ENCODE results near the gene KCNH5. TPM values are rescaled to one million over a fixed set of nuclear protein-coding genes. Genes with fewer than 3 reads are reported as not detected.

The KCNH5 gene
- polyA plus RNA-seq, 4 donors = 0.01 to 0.03 TPM; not detected in 2

- no peak for DNase-seq
- WGBS, 3 donors = 88 to 93% (median 91%) methylated on average over 1 of the region's 1 CpG
Observed at GRCh38 chr14:62957562-62957961, 87.7 kb downstream of the KCNH5 start.

DNA sequence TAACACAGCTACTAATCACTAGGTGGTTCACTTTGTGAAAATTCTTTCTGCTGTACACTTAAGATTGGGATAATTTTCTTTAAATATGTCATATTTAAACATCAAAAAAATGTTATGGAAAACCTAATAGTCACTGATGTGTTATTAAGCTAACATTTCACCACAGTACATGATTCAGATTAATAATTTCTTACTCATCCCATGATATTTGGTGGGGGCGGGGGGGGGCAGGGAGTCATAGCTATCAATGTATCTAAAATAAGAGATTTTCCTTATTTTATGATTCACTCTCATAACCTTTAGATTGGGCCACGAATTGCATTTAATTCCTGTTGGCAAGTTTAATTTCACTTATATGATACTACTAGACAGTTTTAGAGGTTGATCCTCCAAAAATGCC, 88.8 kb downstream of the KCNH5 start:
- no peak for FAIRE-seq
- no peak for DNase-seq
- Histone ChIP-seq H3K9me3 (ENCODE audit: control insufficient read depth in 2 of 2, insufficient read depth in 1 of 2, low read depth in 1 of 2, low read length in 1 of 2) (no peaks in the 10 kb centered on the region), H3K4me1 (ENCODE audit: control insufficient read depth in 3 of 3, insufficient read depth in 2 of 3, low read depth in 1 of 3, low read length in 2 of 3) (no peaks in the 10 kb centered on the region), H3K27ac (ENCODE audit: low read depth in 1 of 3, low read length in 2 of 3) (no peak overlapping the region), H3K4me3 (ENCODE audit: low read depth in 1 of 3, low read length in 3 of 3) (no peak overlapping the region), H3K36me3 (ENCODE audit: control insufficient read depth in 3 of 3, insufficient read depth in 2 of 3, low read depth in 1 of 3, low read length in 3 of 3) (no peaks in the 10 kb centered on the region), H3K27me3 (ENCODE audit: control insufficient read depth in 3 of 3, insufficient read depth in 3 of 3, low read length in 3 of 3) (no peaks in the 10 kb centered on the region)
- WGBS, 3 donors = 73 to 80% (median 80%) methylated on average over 2 of the region's 2 CpGs

More at GRCh38 chr14:62957562-62957961, 87.7 kb downstream of the KCNH5 start:
- Histone ChIP-seq H3K4me1 (ENCODE audit: control insufficient read depth in 3 of 3, insufficient read depth in 2 of 3, low read depth in 1 of 3, low read length in 2 of 3) (no peaks in the 10 kb centered on the region), H3K4me3 (ENCODE audit: low read depth in 1 of 3, low read length in 3 of 3) (no peak overlapping the region), H3K27ac (ENCODE audit: low read depth in 1 of 3, low read length in 2 of 3) (no peak overlapping the region), H3K36me3 (ENCODE audit: control insufficient read depth in 3 of 3, insufficient read depth in 2 of 3, low read depth in 1 of 3, low read length in 3 of 3) (no peaks in the 10 kb centered on the region), H3K9me3 (ENCODE audit: control insufficient read depth in 2 of 2, insufficient read depth in 1 of 2, low read depth in 1 of 2, low read length in 1 of 2) (no peaks in the 10 kb centered on the region), H3K27me3 (ENCODE audit: control insufficient read depth in 3 of 3, insufficient read depth in 3 of 3, low read length in 3 of 3) (no peaks in the 10 kb centered on the region)
- FAIRE-seq = no peak

GRCh38 chr14:62954165-62954564, 91.1 kb downstream of the KCNH5 start:
- 81 to 93% (median 90%) methylated on average over 2 of the region's 2 CpGs for WGBS, 3 donors
- no peak overlapping the region for H3K4me3 ChIP-seq (ENCODE audit: low read depth in 1 of 3, low read length in 3 of 3)
- no peak for FAIRE-seq

GRCh38 chr14:62952226-62952625, 93.0 kb downstream of the KCNH5 start:
- WGBS, 3 donors = 70 to 94% (median 90%) methylated on average over 2 of the region's 2 CpGs
- no peak for DNase-seq
- no peaks in the 10 kb centered on the region for H3K4me1 ChIP-seq (ENCODE audit: control insufficient read depth in 3 of 3, insufficient read depth in 2 of 3, low read depth in 1 of 3, low read length in 2 of 3)
- no peak overlapping the region for H3K27ac ChIP-seq (ENCODE audit: low read depth in 1 of 3, low read length in 2 of 3)
- no peak for FAIRE-seq
- H3K27me3 ChIP-seq (ENCODE audit: control insufficient read depth in 3 of 3, insufficient read depth in 3 of 3, low read length in 3 of 3) = no peaks in the 10 kb centered on the region
- H3K9me3 ChIP-seq (ENCODE audit: control insufficient read depth in 2 of 2, insufficient read depth in 1 of 2, low read depth in 1 of 2, low read length in 1 of 2) = no peaks in the 10 kb centered on the region
- H3K4me3 ChIP-seq (ENCODE audit: low read depth in 1 of 3, low read length in 3 of 3) = no peak overlapping the region
- H3K36me3 ChIP-seq (ENCODE audit: control insufficient read depth in 3 of 3, insufficient read depth in 2 of 3, low read depth in 1 of 3, low read length in 3 of 3) = no peaks in the 10 kb centered on the region

More at GRCh38 chr14:62954165-62954564, 91.1 kb downstream of the KCNH5 start:
- H3K27ac ChIP-seq (ENCODE audit: low read depth in 1 of 3, low read length in 2 of 3) = no peak overlapping the region
- no peaks in the 10 kb centered on the region for H3K4me1 ChIP-seq (ENCODE audit: control insufficient read depth in 3 of 3, insufficient read depth in 2 of 3, low read depth in 1 of 3, low read length in 2 of 3)
- no peaks in the 10 kb centered on the region for H3K27me3 ChIP-seq (ENCODE audit: control insufficient read depth in 3 of 3, insufficient read depth in 3 of 3, low read length in 3 of 3)
- no peaks in the 10 kb centered on the region for H3K9me3 ChIP-seq (ENCODE audit: control insufficient read depth in 2 of 2, insufficient read depth in 1 of 2, low read depth in 1 of 2, low read length in 1 of 2)
- DNase-seq = no peak
- H3K36me3 ChIP-seq (ENCODE audit: control insufficient read depth in 3 of 3, insufficient read depth in 2 of 3, low read depth in 1 of 3, low read length in 3 of 3) = no peaks in the 10 kb centered on the region

DNA sequence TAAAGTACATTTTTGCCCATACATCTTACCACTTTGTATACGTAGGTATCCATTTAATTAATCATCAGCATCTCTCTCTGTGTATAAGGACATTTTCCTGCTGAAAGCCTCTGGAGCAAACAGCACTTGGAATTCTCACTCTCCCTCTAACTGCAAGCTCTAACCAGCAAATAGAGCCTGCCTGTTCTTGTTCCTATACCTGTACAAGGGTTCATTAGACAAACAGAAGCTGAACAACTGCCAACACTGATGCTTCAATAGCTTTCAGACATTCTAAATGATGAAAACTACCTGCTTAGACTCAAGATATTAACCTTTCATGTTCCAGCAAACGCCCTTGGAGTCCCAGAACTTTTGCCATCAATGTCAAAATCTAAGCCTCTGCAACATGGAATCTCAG, 98.0 kb downstream of the KCNH5 start:
- 54 to 67% (median 64%) methylated on average over 2 of the region's 2 CpGs for WGBS, 3 donors
- H3K27me3 ChIP-seq (ENCODE audit: control insufficient read depth in 3 of 3, insufficient read depth in 3 of 3, low read length in 3 of 3) = peaks cover 0 to 2% (median 0%) of the 10 kb centered on the region in 3 donors
- H3K9me3 ChIP-seq (ENCODE audit: control insufficient read depth in 2 of 2, insufficient read depth in 1 of 2, low read depth in 1 of 2, low read length in 1 of 2) = no peaks in the 10 kb centered on the region
- H3K27ac ChIP-seq (ENCODE audit: low read depth in 1 of 3, low read length in 2 of 3) = no peak overlapping the region
- H3K36me3 ChIP-seq (ENCODE audit: control insufficient read depth in 3 of 3, insufficient read depth in 2 of 3, low read depth in 1 of 3, low read length in 3 of 3) = no peaks in the 10 kb centered on the region
- H3K4me1 ChIP-seq (ENCODE audit: control insufficient read depth in 3 of 3, insufficient read depth in 2 of 3, low read depth in 1 of 3, low read length in 2 of 3) = no peaks in the 10 kb centered on the region
- DNase-seq (no peak), FAIRE-seq (no peak)
- H3K4me3 ChIP-seq (ENCODE audit: low read depth in 1 of 3, low read length in 3 of 3) = no peak overlapping the region

GRCh38 chr14:62946221-62946620, 99.0 kb downstream of the KCNH5 start:
- H3K27me3 ChIP-seq (ENCODE audit: control insufficient read depth in 3 of 3, insufficient read depth in 3 of 3, low read length in 3 of 3) = peaks cover 0 to 2% (median 0%) of the 10 kb centered on the region in 3 donors
- no peaks in the 10 kb centered on the region for H3K36me3 ChIP-seq (ENCODE audit: control insufficient read depth in 3 of 3, insufficient read depth in 2 of 3, low read depth in 1 of 3, low read length in 3 of 3)
- H3K4me3 ChIP-seq (ENCODE audit: low read depth in 1 of 3, low read length in 3 of 3) = no peak overlapping the region
- DNase-seq (no peak), FAIRE-seq (no peak)
- 70 to 93% (median 85%) methylated on average over 1 of the region's 1 CpG for WGBS, 3 donors
- no peaks in the 10 kb centered on the region for H3K9me3 ChIP-seq (ENCODE audit: control insufficient read depth in 2 of 2, insufficient read depth in 1 of 2, low read depth in 1 of 2, low read length in 1 of 2)
- H3K4me1 ChIP-seq (ENCODE audit: control insufficient read depth in 3 of 3, insufficient read depth in 2 of 3, low read depth in 1 of 3, low read length in 2 of 3) = no peaks in the 10 kb centered on the region
- H3K27ac ChIP-seq (ENCODE audit: low read depth in 1 of 3, low read length in 2 of 3) = no peak overlapping the region

DNA sequence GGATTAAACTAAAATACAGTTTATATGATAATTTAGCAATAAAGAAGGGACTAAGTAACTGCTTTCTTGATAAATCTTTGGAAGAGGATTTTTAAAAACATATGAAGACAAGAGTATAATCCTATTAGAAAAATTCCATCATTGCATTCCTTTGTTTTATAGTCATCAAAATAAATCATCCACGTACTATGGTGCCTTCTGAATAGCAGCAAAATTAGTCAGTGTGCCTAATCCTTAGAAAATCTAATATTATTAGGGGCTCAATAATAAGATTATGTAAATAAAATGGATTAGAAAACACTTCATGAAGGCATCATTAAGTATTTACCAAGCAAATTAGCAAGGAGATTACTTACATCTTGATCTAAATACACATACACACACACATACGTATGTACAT, 102.1 kb downstream of the KCNH5 start:
- DNase-seq = no peak
- Histone ChIP-seq H3K27me3 (ENCODE audit: control insufficient read depth in 3 of 3, insufficient read depth in 3 of 3, low read length in 3 of 3) (peaks cover 0 to 2% (median 0%) of the 10 kb centered on the region in 3 donors), H3K4me3 (ENCODE audit: low read depth in 1 of 3, low read length in 3 of 3) (no peak overlapping the region), H3K9me3 (ENCODE audit: control insufficient read depth in 2 of 2, insufficient read depth in 1 of 2, low read depth in 1 of 2, low read length in 1 of 2) (no peaks in the 10 kb centered on the region), H3K36me3 (ENCODE audit: control insufficient read depth in 3 of 3, insufficient read depth in 2 of 3, low read depth in 1 of 3, low read length in 3 of 3) (no peaks in the 10 kb centered on the region), H3K27ac (ENCODE audit: low read depth in 1 of 3, low read length in 2 of 3) (no peak overlapping the region), H3K4me1 (ENCODE audit: control insufficient read depth in 3 of 3, insufficient read depth in 2 of 3, low read depth in 1 of 3, low read length in 2 of 3) (no peaks in the 10 kb centered on the region)
- no peak for FAIRE-seq
- 66 to 69% (median 68%) methylated on average over 2 of the region's 2 CpGs for WGBS, 3 donors

GRCh38 chr14:62939970-62940369, 105.3 kb downstream of the KCNH5 start:
- H3K27me3 ChIP-seq (ENCODE audit: control insufficient read depth in 3 of 3, insufficient read depth in 3 of 3, low read length in 3 of 3) = peaks cover 0 to 2% (median 0%) of the 10 kb centered on the region in 3 donors
- H3K36me3 ChIP-seq (ENCODE audit: control insufficient read depth in 3 of 3, insufficient read depth in 2 of 3, low read depth in 1 of 3, low read length in 3 of 3) = no peaks in the 10 kb centered on the region
- no peak overlapping the region for H3K27ac ChIP-seq (ENCODE audit: low read depth in 1 of 3, low read length in 2 of 3)
- no peaks in the 10 kb centered on the region for H3K9me3 ChIP-seq (ENCODE audit: control insufficient read depth in 2 of 2, insufficient read depth in 1 of 2, low read depth in 1 of 2, low read length in 1 of 2)
- no peak for DNase-seq
- H3K4me1 ChIP-seq (ENCODE audit: control insufficient read depth in 3 of 3, insufficient read depth in 2 of 3, low read depth in 1 of 3, low read length in 2 of 3) = no peaks in the 10 kb centered on the region
- FAIRE-seq = no peak
- H3K4me3 ChIP-seq (ENCODE audit: low read depth in 1 of 3, low read length in 3 of 3) = no peak overlapping the region
- 5 to 26% (median 25%) methylated on average over 2 of the region's 2 CpGs for WGBS, 3 donors

- Histone ChIP-seq H3K4me1 (ENCODE audit: control insufficient read depth in 3 of 3, insufficient read depth in 2 of 3, low read depth in 1 of 3, low read length in 2 of 3) (no peaks in the 10 kb centered on the region), H3K36me3 (ENCODE audit: control insufficient read depth in 3 of 3, insufficient read depth in 2 of 3, low read depth in 1 of 3, low read length in 3 of 3) (no peaks in the 10 kb centered on the region), H3K9me3 (ENCODE audit: control insufficient read depth in 2 of 2, insufficient read depth in 1 of 2, low read depth in 1 of 2, low read length in 1 of 2) (no peaks in the 10 kb centered on the region), H3K4me3 (ENCODE audit: low read depth in 1 of 3, low read length in 3 of 3) (no peak overlapping the region), H3K27me3 (ENCODE audit: control insufficient read depth in 3 of 3, insufficient read depth in 3 of 3, low read length in 3 of 3) (peaks cover 0 to 2% (median 0%) of the 10 kb centered on the region in 3 donors), H3K27ac (ENCODE audit: low read depth in 1 of 3, low read length in 2 of 3) (no peak overlapping the region)
- 62 to 75% (median 65%) methylated on average over 4 of the region's 4 CpGs for WGBS, 3 donors
- no peak for DNase-seq
- FAIRE-seq = no peak
Observed at GRCh38 chr14:62938778-62939177, 106.5 kb downstream of the KCNH5 start.
